ENCODE data around the gene KRTAP10-8.
"Not testable (repeated sequence)": the region's sequence is repeated elsewhere in the genome, so short reads cannot be mapped to it uniquely, and the experiment has no call there.

Gene KRTAP10-8

GRCh38 chr21:44616591-44616926, 4.7 kb downstream of the KRTAP10-8 start:
- in situ Hi-C loops (cut with MboI; ENCODE audit: low sequenced_read_pairs) = no loop called here

DNA sequence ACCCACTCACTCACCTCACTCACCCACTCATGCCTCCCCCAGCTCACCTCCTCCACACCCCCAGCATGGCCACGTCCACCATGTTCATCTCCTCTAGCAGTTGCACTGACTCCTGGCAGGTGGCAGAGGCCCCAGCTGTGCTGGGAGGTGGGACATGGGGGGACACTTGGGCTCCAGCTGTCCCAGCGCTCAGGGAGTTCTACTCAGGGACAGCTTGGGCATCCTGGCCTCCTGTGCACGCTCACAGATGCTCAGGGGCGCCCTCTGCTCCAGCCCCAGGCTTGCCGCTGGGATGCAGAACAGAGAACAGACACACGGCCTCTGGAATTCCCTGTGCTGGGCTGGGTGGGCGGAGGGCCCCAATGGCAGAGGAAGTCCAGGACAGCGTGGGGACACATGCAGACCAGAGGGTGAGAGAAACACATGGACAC, 5.2 kb downstream of the KRTAP10-8 start:
- in situ Hi-C loops (cut with MboI; ENCODE audit: low sequenced_read_pairs) = no loop called here

- in situ Hi-C loops (cut with MboI; ENCODE audit: low sequenced_read_pairs) = no loop called here
Observed at GRCh38 chr21:44618504-44618903, 6.6 kb downstream of the KRTAP10-8 start.

DNA sequence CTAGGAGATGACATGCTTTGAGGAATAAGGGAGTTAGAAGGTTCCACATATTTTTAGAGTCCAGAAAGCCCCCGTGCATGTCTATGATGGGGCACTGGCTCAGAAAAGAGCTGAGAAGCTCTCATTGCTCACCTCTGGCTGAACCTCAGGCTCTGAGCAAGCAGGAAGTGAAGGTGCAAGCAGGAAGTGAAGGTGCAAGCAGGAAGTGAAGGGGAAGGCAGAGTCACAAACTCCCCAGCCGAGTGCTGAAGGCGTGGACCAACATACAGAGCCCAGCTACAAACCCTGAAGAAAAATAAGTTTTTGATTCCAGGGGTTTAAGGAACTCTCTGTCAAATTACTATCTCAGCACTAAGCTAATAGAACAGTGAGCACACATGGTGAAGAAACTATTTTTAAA, 7.0 kb downstream of the KRTAP10-8 start:
- in situ Hi-C loops (cut with MboI; ENCODE audit: low sequenced_read_pairs) = no loop called here

- in situ Hi-C loops (cut with MboI; ENCODE audit: low sequenced_read_pairs) = no loop called here
Observed at GRCh38 chr21:44619886-44620285, 8.0 kb downstream of the KRTAP10-8 start.

- in situ Hi-C loops (cut with MboI; ENCODE audit: low sequenced_read_pairs) = no loop called here
Observed at GRCh38 chr21:44623575-44623974, 11.7 kb downstream of the KRTAP10-8 start.

- in situ Hi-C loops (cut with MboI; ENCODE audit: low sequenced_read_pairs) = no loop called here
Observed at GRCh38 chr21:44625756-44626155, 13.9 kb downstream of the KRTAP10-8 start.

DNA sequence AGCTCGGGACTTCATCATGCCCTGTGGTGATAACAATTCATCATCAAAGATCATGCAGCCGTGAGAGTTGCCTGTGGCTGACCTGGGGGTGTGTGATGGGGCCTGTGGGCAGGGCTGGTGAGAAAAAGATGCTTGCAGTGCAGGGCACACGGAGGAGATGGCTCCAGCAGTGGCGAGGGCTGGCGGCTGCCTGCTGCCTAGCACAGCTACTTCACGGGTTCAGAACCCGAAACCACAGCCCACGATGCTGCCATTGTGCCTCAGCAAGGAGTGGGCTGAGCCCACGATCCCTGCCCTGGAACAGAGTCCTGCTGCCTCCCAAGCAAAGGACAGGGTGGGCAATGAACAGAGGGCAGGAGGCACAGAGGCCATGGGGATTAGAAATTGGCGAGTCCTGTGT, 14.4 kb downstream of the KRTAP10-8 start:
- in situ Hi-C loops (cut with MboI; ENCODE audit: low sequenced_read_pairs) = no loop called here

DNA sequence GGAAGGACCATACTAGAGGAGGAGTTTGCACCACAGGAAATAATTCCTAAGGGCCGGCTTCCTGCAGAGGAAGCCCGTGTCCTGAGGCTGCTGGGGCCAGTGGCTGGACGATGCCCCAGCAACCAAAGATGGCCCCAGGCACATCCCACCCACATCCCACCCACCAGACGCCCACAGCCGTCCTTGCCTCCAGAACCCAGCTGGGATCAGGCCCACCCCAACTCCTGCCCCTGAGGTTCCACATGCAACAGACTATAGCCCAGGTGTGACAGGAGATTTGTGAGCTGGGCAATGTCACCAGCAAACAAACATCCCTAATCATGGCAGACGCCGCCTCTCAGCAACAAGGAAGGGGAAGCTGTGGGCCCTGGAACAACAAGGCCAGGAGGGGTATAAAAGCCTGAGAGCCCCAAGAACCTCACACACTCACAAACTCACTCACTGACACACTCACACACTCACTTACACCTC, 14.8 kb downstream of the KRTAP10-8 start, which contains the start of gene KRTAP10-9:
TSS of gene KRTAP10-9 (plus strand) at position 421 of the 471 bp plus-strand sequence. CDS start 79 bp downstream, outside the sequence.
- in situ Hi-C loops (cut with MboI; ENCODE audit: low sequenced_read_pairs) = no loop called here

GRCh38 chr21:44627181-44627822, 15.4 kb downstream of the KRTAP10-8 start:
- in situ Hi-C loops (cut with MboI; ENCODE audit: low sequenced_read_pairs) = not testable (repeated sequence)

GRCh38 chr21:44627831-44628233, 16.0 kb downstream of the KRTAP10-8 start:
- in situ Hi-C loops (cut with MboI; ENCODE audit: low sequenced_read_pairs) = not testable (repeated sequence)

DNA sequence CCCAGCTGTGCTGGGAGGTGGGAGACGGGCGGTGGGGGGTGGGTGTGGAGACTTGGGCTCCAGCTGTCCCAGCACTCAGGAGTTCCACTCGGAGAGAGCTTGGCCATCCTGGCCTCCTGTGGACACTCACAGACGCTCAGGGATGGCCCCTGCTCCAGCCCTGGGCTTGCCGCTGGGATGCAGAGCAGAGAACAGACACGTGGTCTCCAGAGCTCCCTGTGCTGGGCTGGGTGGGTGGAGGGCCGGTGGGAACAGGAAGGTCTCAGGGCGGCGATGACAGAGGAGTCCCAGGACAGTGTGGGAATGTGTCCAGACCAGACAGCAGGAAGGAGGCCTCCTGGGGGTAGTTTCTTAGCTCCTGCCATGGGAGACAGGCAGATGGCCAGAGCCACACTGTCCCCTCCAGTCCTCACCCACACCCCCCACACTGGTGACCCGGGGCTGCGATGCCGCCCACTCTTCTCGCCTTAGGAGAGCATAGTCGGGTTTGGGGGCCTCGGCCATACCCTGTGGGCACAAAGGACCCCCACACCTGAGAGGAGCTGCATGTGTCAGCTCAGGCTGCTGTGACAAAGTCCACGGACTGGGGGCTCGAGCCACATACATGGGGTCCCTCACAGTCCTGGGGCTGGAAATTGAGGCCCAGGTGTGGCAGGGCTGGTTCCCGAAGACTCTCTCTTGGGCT, 17.0 kb downstream of the KRTAP10-8 start:
- in situ Hi-C loops (cut with MboI; ENCODE audit: low sequenced_read_pairs) = no loop called here

GRCh38 chr21:44630440-44630839, 18.6 kb downstream of the KRTAP10-8 start:
- in situ Hi-C loops (cut with MboI; ENCODE audit: low sequenced_read_pairs) = no loop called here

DNA sequence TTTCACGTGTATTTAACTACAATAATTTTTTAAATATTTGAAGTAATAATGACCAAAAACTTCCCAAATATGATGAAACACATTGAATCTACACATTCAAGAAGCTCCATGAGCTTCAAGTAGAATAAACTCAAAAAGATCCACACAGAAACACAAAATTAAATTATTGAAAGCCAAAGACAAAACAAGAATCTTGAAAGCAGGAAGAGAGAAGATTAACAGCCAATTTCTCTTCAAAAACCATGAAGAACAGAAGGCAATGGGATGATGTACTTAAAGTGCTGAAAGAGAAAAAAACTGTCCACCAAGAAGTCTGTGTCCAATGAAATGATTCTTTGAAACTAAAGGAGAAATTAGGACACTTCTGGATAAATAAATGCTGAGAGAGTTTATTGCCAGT, 20.2 kb downstream of the KRTAP10-8 start:
- in situ Hi-C loops (cut with MboI; ENCODE audit: low sequenced_read_pairs) = no loop called here

DNA sequence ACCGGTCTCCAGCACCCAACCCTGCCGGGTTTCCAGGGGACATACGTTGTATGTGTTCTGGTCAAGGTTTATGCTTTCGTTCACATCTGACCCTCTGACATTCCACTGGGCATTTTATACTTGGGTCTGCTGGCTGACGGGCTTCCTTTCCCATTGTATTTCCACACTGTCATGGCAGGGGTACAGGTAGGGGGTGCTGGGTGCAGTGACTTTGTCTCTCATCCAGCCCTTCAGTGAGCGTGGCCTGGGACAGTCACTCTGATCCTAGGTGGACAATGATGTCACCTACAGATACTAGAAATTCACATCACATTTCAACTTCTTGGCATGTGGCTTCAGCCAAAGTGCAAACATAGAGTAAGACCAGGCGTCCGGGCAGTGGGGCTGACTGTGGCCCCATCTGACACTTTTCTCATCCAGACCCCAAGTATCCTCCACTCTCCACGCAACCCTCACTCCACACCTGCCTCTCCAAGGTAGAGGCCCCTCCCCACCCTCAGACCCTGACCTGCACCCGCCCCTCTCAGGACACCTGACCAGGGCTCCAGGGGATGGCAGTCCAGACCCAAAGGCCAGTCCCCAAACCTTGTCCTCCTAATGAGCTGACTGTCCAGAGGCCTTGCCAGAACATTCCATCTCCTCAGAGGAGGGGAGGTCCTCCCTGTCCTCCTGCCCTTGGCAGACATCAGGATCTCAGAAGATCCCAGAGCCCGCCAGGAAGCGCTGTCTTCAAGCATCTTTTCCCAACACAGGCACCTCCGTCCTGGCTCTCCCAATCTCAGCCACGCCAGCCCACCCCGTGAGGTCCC, 24.5 kb downstream of the KRTAP10-8 start:
- in situ Hi-C loops (cut with MboI; ENCODE audit: low sequenced_read_pairs) = no loop called here

- in situ Hi-C loops (cut with MboI; ENCODE audit: low sequenced_read_pairs) = no loop called here
Observed at GRCh38 chr21:44637018-44637850, 25.4 kb downstream of the KRTAP10-8 start, which contains the start of gene KRTAP10-10. TSS of gene KRTAP10-10 (plus strand) at chr21:44637356. CDS start at chr21:44637418, 62 bp downstream.

GRCh38 chr21:44637851-44638348, 26.0 kb downstream of the KRTAP10-8 start:
- in situ Hi-C loops (cut with MboI; ENCODE audit: low sequenced_read_pairs) = not testable (repeated sequence)

DNA sequence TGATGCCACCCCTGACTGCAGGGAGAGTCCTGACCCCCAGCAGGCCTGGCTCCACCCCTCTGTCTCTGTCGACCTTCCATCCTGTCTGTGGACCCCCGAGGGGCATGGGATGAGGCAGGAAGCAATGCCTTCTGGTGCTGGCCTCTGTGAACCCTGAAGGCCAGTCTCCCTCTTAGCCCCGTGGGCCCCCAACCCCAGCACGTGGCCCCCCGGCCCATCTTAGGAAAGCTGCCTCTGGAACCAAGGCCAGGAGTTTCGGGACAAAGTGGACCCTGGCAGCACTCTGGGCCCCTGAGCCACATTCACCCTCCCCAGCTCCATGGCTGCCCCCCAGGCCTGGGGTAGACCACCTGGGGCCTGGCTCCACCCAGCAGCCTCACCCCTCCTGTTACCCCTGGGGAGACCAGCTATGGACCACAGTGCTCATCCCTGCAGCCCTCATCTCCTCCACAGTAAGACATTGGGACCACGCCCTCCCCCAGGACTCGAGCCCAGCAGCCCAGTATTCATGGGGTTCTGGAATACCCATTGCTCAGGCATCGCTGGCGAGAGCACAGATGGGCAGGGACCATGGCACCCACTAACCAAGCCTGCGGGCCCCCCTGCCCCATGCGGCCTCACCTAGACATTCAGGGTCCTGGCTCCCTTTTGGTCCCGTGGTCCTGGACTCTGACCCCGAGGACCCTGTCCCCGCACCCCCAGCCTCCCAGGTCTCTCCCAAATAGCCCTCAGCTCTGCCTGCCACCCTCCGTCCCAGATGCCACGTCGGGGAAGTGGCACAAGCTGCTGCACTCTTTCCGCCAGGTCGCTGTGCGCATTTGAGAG, 26.8 kb downstream of the KRTAP10-8 start:
- in situ Hi-C loops (cut with MboI; ENCODE audit: low sequenced_read_pairs) = not testable (repeated sequence)

DNA sequence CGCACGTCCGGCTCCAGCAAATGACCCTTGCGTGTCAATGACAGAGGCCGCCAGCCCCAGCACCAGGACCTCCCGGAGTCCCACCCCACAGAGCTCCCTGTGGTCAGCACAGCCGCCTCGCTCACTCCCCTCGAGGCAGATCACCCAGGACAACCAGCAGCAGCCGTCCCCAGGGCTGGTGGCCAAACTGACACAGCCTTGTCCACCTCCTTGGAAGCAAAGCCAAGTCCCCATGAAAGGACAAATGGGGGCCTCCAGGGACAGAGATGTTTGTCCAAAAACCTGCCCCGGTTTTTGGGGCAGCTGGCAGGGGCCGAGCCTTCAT, 27.4 kb downstream of the KRTAP10-8 start:
- in situ Hi-C loops (cut with MboI; ENCODE audit: low sequenced_read_pairs) = no loop called here

GRCh38 chr21:44640761-44641160, 28.9 kb downstream of the KRTAP10-8 start:
- in situ Hi-C loops (cut with MboI; ENCODE audit: low sequenced_read_pairs) = no loop called here
